ENCODE data around the gene ABHD15.

The ABHD15 gene

GRCh38 chr17:29581583-29582253 lies 14.9 kb upstream of the ABHD15 start:
- no peak for DNase-seq

- DNase-seq, result peak; percentile 37
These were observed 13.3 kb upstream of the ABHD15 start for GRCh38 chr17:29579866-29580771.

GRCh38 chr17:29578626-29579485 lies 12.0 kb upstream of the ABHD15 start:
- no peak for DNase-seq

- no peak for DNase-seq
These were observed 10.8 kb upstream of the ABHD15 start for GRCh38 chr17:29577385-29578211.

- no peak for DNase-seq
These were observed 10.1 kb upstream of the ABHD15 start for GRCh38 chr17:29577001-29577370.

- no peak for DNase-seq
These were observed 9.6 kb upstream of the ABHD15 start for GRCh38 chr17:29576214-29577000.

GRCh38 chr17:29575511-29576213 lies 8.8 kb upstream of the ABHD15 start:
- no peak for DNase-seq

GRCh38 chr17:29574732-29575510 lies 8.1 kb upstream of the ABHD15 start:
- DNase-seq, result no peak

- no peak for DNase-seq
These were observed 7.3 kb upstream of the ABHD15 start for GRCh38 chr17:29573871-29574731.

GRCh38 chr17:29573558-29573869 lies 6.7 kb upstream of the ABHD15 start:
- no peak for DNase-seq

GRCh38 chr17:29572691-29573557 lies 6.1 kb upstream of the ABHD15 start:
- DNase-seq, result no peak

GRCh38 chr17:29571883-29572681 lies 5.2 kb upstream of the ABHD15 start:
- no peak for DNase-seq

GRCh38 chr17:29571486-29571882 lies 4.6 kb upstream of the ABHD15 start:
- no peak for DNase-seq

GRCh38 chr17:29570521-29570920 lies 3.7 kb upstream of the ABHD15 start:
- DNase-seq, result no peak

- DNase-seq, result no peak
These were observed 2.6 kb upstream of the ABHD15 start for GRCh38 chr17:29569245-29569950.
